ENCODE results near the gene TUBGCP6.

DNA sequence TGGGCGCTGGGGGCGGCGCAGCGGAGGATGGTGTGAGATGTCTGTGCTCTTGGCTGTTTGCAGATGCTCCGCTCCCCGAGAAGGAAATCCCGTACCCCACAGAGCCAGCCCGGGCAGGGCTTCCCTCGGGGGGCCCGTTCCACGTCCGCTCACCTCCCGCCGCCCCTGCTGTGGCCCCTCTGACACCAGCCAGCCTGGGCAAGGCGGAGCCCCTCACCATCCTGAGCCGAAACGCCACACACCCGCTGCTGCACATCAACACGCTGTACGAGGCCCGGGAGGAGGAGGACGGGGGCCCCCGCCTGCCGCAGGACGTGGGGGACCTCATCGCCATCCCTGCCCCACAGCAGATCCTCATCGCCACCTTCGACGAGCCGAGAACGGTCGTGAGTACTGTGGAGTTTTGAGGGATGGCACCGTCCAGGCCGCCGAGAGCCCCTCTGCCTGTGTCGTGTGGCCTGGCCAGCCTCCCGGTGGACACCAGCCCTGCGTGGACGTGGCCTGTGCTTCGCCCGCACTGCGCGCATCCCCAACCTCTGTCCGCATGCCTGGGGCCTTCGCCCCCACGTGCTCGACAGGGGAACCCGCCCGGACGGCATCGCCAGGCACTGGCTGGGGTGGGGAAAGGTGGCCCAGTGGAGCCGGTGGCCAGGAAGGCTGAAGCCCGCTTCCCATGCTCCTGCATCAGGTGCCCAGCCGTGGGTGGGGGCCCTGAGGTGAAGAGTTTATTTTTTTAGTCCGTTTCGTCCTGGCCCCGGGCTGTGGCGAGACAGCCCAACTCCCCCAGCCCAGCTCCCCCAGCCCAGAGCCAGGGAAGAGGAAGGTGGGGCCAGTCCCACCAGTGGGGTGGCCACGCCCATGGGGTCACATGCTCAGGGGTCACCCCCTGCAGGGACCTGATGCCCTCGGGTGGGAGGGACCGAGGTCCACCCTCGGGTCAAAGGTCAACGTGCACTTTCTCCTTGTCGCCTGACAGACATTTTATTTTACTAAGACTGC is 65.7 kb downstream of the TUBGCP6 start:
- TF ChIP-seq, protein P1, sequence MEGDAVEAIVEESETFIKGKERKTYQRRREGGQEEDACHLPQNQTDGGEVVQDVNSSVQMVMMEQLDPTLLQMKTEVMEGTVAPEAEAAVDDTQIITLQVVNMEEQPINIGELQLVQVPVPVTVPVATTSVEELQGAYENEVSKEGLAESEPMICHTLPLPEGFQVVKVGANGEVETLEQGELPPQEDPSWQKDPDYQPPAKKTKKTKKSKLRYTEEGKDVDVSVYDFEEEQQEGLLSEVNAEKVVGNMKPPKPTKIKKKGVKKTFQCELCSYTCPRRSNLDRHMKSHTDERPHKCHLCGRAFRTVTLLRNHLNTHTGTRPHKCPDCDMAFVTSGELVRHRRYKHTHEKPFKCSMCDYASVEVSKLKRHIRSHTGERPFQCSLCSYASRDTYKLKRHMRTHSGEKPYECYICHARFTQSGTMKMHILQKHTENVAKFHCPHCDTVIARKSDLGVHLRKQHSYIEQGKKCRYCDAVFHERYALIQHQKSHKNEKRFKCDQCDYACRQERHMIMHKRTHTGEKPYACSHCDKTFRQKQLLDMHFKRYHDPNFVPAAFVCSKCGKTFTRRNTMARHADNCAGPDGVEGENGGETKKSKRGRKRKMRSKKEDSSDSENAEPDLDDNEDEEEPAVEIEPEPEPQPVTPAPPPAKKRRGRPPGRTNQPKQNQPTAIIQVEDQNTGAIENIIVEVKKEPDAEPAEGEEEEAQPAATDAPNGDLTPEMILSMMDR (conservative IDR thresholded peaks at IDR 0.05; ENCODE audit: low read length) = no peak
- no peak for TF ChIP-seq EZH2phosphoT487 (IDR thresholded peaks at IDR 0.05; ENCODE audit: borderline replicate concordance)
